Endothelial cell (in vitro differentiated cells): ENCODE measurements around the gene MIA. TPM values are rescaled to one million over a fixed set of nuclear protein-coding genes. Genes with fewer than 3 reads are reported as not detected.
"Not testable (repeated sequence)": the region's sequence is repeated elsewhere in the genome, so short reads cannot be mapped to it uniquely, and the experiment has no call there.

Experiments
- DNase-seq: peaks from one replicate; pipeline ENCODE4 v3.0.0; 2021; ENCODE audit warnings: low spot score
- H3K27ac Mint-ChIP-seq: one replicate; pipeline ENCODE4 v1.8.0; 2021; ENCODE audit warnings: mixed read lengths, inconsistent platforms; ENCODE audit not compliant: unreplicated experiment
- H3K27me3 Mint-ChIP-seq: one replicate; pipeline ENCODE4 v1.8.0; 2021; ENCODE audit warnings: mild to moderate bottlenecking, moderate library complexity, mixed read lengths, inconsistent platforms; ENCODE audit not compliant: unreplicated experiment
- H3K36me3 Mint-ChIP-seq: one replicate; pipeline ENCODE4 v1.8.0; 2021; ENCODE audit warnings: mild to moderate bottlenecking, low read depth, mixed read lengths, inconsistent platforms; ENCODE audit not compliant: unreplicated experiment
- H3K4me1 Mint-ChIP-seq: one replicate; pipeline ENCODE4 v1.8.0; 2021; ENCODE audit warnings: mild to moderate bottlenecking, mixed read lengths, inconsistent platforms; ENCODE audit not compliant: unreplicated experiment
- H3K4me3 Mint-ChIP-seq: one replicate; pipeline ENCODE4 v1.8.0; 2021; ENCODE audit warnings: mild to moderate bottlenecking, mixed read lengths, inconsistent platforms; ENCODE audit not compliant: unreplicated experiment
- H3K9me3 Mint-ChIP-seq: one replicate; pipeline ENCODE4 v1.8.0; 2021; ENCODE audit warnings: mixed read lengths, inconsistent platforms; ENCODE audit not compliant: unreplicated experiment
- CTCF ChIP-seq: fragments of 200-600 bp; sonication (generic); IDR thresholded peaks from one replicate; pipeline ENCODE4 v1.5.0; 2021; ENCODE audit warnings: antibody characterized with exemption; ENCODE audit not compliant: unreplicated experiment
- total RNA-seq: library from RNA; stranded (reverse); fragmentation: NEBNext Ultra II Directional; extraction: Animal tissue kit (Norgen Biotek cat#: 25700); gene quantifications from one replicate; pipeline ENCODE4 v1.2.1, GENCODE V29; 2021; ENCODE audit not compliant: unreplicated experiment

MIA gene
- total RNA-seq, 1 donor from 2014 or later = not detected

DNA sequence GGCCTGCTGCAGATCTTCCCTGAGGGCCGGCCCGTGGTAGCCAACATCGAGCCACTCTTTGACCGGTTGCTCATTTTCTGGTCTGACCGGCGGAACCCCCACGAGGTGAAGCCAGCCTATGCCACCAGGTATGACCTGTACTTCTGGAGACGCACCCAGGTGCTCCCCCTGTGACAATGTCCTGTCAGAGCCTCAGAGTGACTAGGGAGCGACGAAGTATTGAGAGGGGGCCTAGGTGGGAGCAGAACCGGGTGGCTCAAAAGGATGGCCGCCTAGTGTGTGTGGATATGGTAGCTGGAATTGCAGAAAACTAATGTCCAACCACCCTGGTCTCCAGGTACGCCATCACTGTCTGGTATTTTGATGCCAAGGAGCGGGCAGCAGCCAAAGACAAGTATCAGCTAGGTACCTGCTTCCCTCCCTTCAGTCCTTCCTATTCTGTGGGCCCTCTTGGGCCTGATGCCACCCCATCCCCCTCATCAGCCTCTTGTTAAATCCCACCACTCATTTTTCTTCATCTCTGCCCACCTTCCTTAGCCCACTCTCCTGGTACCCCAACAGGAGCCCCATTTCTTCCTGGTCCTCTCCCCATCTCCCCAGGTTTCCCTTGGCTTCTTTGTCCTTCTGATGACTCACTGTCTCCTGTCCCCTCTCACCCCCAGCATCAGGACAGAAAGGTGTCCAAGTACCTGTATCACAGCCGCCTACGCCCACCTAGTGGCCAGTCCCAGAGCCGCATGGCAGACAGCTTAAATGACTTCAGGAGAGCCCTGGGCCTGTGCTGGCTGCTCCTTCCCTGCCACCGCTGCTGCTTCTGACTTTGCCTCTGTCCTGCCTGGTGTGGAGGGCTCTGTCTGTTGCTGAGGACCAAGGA, 32.1 kb downstream of the MIA start:
- Mint-ChIP-seq H3K4me1 (peaks cover 71% of the 10 kb centered on the region), H3K27ac (peak overlapping the region; percentile 51), H3K36me3 (peaks cover 21% of the 10 kb centered on the region), H3K4me3 (peak overlapping the region; percentile 82), H3K9me3 (no peaks in the 10 kb centered on the region), H3K27me3 (peaks cover 19% of the 10 kb centered on the region)
- peak; percentile 47 for DNase-seq
- TF ChIP-seq CTCF = peak; percentile 37

- H3K4me3 Mint-ChIP-seq = peak overlapping the region; percentile 82
- DNase-seq = no peak
- peaks cover 18% of the 10 kb centered on the region for H3K36me3 Mint-ChIP-seq
- peaks cover 21% of the 10 kb centered on the region for H3K27me3 Mint-ChIP-seq
- peaks cover 71% of the 10 kb centered on the region for H3K4me1 Mint-ChIP-seq
- peak overlapping the region; percentile 51 for H3K27ac Mint-ChIP-seq
- no peaks in the 10 kb centered on the region for H3K9me3 Mint-ChIP-seq
- no peak for TF ChIP-seq CTCF
Measured at GRCh38 chr19:40808021-40808325, 32.7 kb downstream of the MIA start.

- no peak for TF ChIP-seq CTCF
- Mint-ChIP-seq H3K36me3 (peaks cover 13% of the 10 kb centered on the region), H3K4me1 (peaks cover 66% of the 10 kb centered on the region), H3K27me3 (peaks cover 21% of the 10 kb centered on the region), H3K4me3 (peak overlapping the region; percentile 62), H3K27ac (peak overlapping the region; percentile 48), H3K9me3 (no peaks in the 10 kb centered on the region)
- no peak for DNase-seq
Measured at GRCh38 chr19:40808497-40808896, 33.2 kb downstream of the MIA start.

DNA sequence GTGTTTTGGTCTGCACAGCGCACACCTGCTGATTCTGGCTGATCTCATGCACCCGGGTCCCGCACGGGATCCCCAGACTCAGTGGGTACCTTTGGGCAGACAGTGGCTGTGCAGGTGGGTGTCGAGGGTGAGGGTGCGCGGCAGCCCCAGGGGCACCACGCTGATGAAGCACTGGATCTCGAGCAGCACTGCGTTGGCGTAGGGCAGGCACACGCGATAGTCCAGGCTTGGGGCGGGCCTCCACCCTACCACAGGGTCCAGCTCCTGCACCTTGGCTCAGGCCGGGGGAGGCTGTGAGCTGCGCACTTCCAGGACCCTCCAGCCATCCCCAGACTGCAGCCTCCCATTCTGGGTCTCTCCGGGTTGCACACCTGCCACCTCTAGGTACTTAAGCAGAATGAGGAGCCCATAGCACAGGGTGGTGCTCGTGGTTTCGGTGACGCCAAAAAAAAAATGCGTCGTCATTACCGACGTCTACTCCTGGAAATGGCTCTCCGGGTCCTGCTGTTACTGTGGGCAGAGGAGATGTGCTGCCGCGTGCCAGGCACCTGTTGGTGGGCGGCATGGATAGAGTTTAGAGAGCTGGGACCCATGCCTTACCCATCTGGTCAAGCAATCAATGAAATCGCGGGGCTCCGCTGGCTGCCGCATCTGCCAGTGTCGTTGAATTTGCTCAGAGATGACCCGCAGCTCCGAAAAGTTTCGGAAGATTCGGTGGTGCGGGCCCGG, 34.2 kb downstream of the MIA start:
- Mint-ChIP-seq H3K4me3 (peak overlapping the region; percentile 69), H3K27ac (peak overlapping the region; percentile 61), H3K9me3 (no peaks in the 10 kb centered on the region), H3K36me3 (peaks cover 5% of the 10 kb centered on the region), H3K27me3 (peaks cover 26% of the 10 kb centered on the region), H3K4me1 (peaks cover 56% of the 10 kb centered on the region)
- TF ChIP-seq CTCF = no peak
- DNase-seq = no peak

DNA sequence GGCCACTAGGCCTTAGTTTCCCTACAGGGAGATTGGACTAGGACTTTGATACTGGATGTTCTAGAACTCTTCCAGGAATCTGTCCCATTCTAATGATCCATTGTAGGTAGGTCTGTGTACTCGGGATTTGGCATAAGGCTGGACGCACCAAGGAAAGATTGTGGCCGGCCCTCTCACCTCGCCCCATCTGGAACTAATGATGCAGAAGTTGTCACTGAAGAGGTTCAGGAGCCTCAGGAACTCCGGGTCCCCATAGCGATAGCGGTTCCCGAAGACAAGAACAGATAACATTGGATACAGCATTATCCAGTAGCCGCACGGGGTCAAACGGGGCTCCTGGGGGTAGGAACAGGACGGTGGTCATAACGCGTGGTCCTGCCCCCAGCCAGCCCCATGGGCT, 34.8 kb downstream of the MIA start:
- peak overlapping the region; percentile 69 for H3K4me3 Mint-ChIP-seq
- H3K9me3 Mint-ChIP-seq = no peaks in the 10 kb centered on the region
- peaks cover 21% of the 10 kb centered on the region for H3K27me3 Mint-ChIP-seq
- peaks cover under 1% of the 10 kb centered on the region for H3K36me3 Mint-ChIP-seq
- H3K4me1 Mint-ChIP-seq = peaks cover 50% of the 10 kb centered on the region
- TF ChIP-seq CTCF = no peak
- peak overlapping the region; percentile 61 for H3K27ac Mint-ChIP-seq
- DNase-seq = no peak

DNA sequence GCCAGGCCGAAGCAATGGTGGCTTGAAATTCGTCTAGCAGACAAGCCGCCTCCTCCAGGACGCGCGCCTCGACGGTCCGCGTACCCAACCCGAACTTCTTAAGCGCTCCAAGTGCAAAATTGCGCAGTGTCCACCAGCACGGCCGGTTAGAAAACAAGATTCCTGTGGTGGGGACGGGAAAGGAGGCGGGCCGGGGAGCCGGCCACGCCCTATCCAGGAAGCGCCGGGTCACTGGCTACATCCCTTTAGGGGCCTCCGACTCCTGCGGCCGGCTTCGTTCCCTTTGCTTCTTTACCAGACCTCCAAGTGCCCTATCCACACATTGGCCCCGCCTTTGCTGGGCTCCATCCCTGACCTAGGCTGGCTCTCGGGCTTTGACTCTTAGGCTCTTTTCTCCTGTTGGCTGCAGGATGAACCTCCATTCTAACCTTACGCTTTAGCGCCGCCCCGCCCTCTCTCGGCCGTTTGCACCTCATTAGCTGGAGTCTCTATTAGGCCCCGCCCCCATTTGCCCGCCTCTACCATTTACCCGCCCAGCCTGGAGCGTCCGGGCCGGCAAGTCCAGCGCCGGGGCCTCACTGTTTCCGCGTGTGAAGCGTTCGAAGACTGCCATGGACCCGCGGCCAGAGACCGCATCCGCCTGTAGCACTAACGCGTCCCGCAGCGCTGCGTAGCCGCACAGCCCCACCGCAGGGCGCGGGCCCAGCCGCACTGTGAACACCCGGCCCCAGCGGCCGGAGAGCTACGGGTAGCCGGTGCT, 35.5 kb downstream of the MIA start:
- H3K27me3 Mint-ChIP-seq = peaks cover 21% of the 10 kb centered on the region
- peak; percentile 70 for DNase-seq
- H3K4me3 Mint-ChIP-seq = peak overlapping the region; percentile 90
- H3K27ac Mint-ChIP-seq = peak overlapping the region; percentile 94
- not testable (repeated sequence) for H3K36me3 Mint-ChIP-seq, H3K9me3 Mint-ChIP-seq
- H3K4me1 Mint-ChIP-seq = peaks cover 44% of the 10 kb centered on the region
